ENCODE measurements around the gene ARHGEF28. TPM values are rescaled to one million over a fixed set of nuclear protein-coding genes. Genes with fewer than 3 reads are reported as not detected.

ARHGEF28 gene
- total RNA-seq, 6 experiments from 2014 or later, result 3.0 to 14.9 (median 6.4) TPM

- Histone ChIP-seq H3K27me3 (no peaks in the 10 kb centered on the region), H3K36me3 (no peaks in the 10 kb centered on the region), H3K27ac (peak overlapping the region; percentile 28 to 78 (median 65)), H3K4me3 (no peak overlapping the region), H3K4me1 (peaks cover 0 to 43% (median 9%) of the 10 kb centered on the region in 4 donors), H3K9me3 (no peaks in the 10 kb centered on the region)
- DNase-seq, result no peak
- WGBS (ENCODE audit: insufficient coverage, low coverage, low lambda C conversion rate, missing lambda C conversion rate), result 29% methylated on average over 4 of the region's 4 CpGs
- ATAC-seq, result peak; percentile 78 to 87 (median 80)
- TF ChIP-seq POLR2A (IDR thresholded peaks at IDR 0.05), result no peak
- TF ChIP-seq CTCF (IDR thresholded peaks at IDR 0.05), result no peak
- intact Hi-C loops (cut with DNase I), result no loop called here
Measured at GRCh38 chr5:73858054-73858453, 232.1 kb downstream of the ARHGEF28 start.

GRCh38 chr5:73858776-73859175, 232.8 kb downstream of the ARHGEF28 start:
- Histone ChIP-seq H3K9me3 (no peaks in the 10 kb centered on the region), H3K27ac (peak overlapping the region in 2 of 3 donors; percentile 65 to 78), H3K4me1 (peaks cover 0 to 43% (median 9%) of the 10 kb centered on the region in 4 donors), H3K27me3 (no peaks in the 10 kb centered on the region), H3K36me3 (no peaks in the 10 kb centered on the region), H3K4me3 (no peak overlapping the region)
- intact Hi-C loops (cut with DNase I), result no loop called here
- TF ChIP-seq POLR2A (IDR thresholded peaks at IDR 0.05) (no peak), CTCF (IDR thresholded peaks at IDR 0.05) (no peak)
- no peak for DNase-seq
- 75% methylated on average over 2 of the region's 3 CpGs for WGBS (ENCODE audit: insufficient coverage, low coverage, low lambda C conversion rate, missing lambda C conversion rate)
- ATAC-seq, result no peak

- intact Hi-C loops (cut with DNase I), result no loop called here
- Histone ChIP-seq H3K9me3 (no peaks in the 10 kb centered on the region), H3K36me3 (no peaks in the 10 kb centered on the region), H3K4me1 (peaks cover 0 to 43% (median 9%) of the 10 kb centered on the region in 4 donors), H3K27ac (no peak overlapping the region), H3K27me3 (no peaks in the 10 kb centered on the region), H3K4me3 (no peak overlapping the region)
- ATAC-seq (no peak), DNase-seq (no peak)
- WGBS (ENCODE audit: insufficient coverage, low coverage, low lambda C conversion rate, missing lambda C conversion rate), result 77% methylated on average over 5 of the region's 5 CpGs
- TF ChIP-seq CTCF (IDR thresholded peaks at IDR 0.05) (no peak), POLR2A (IDR thresholded peaks at IDR 0.05) (no peak)
Measured at GRCh38 chr5:73859696-73860095, 233.7 kb downstream of the ARHGEF28 start.

- peak in 2 of 4 donors; percentile 16 to 46 for ATAC-seq
- Histone ChIP-seq H3K27ac (peak overlapping the region in 2 of 3 donors; percentile 39 to 54), H3K9me3 (no peaks in the 10 kb centered on the region), H3K36me3 (no peaks in the 10 kb centered on the region), H3K27me3 (no peaks in the 10 kb centered on the region), H3K4me3 (no peak overlapping the region), H3K4me1 (peaks cover 0 to 47% (median 8%) of the 10 kb centered on the region in 4 donors)
- no peak for TF ChIP-seq POLR2A (IDR thresholded peaks at IDR 0.05)
- TF ChIP-seq CTCF (IDR thresholded peaks at IDR 0.05), result no peak
- no peak for DNase-seq
- intact Hi-C loops (cut with DNase I), result no loop called here
- WGBS (ENCODE audit: insufficient coverage, low coverage, low lambda C conversion rate, missing lambda C conversion rate), result 32% methylated on average over 4 of the region's 4 CpGs
Measured at GRCh38 chr5:73861313-73861988, 235.5 kb downstream of the ARHGEF28 start.

Data from right lobe of liver (tissue), 6 donors.